Gastrocnemius medialis (tissue), 4 donors: Measurements from ENCODE around the gene B4GALT2.

Source experiments
- CTCF ChIP-seq, 5 experiments: fragments of 450-650 bp in 3 of 5; fragments of 200-600 bp in 2 of 5; sonication (generic) in 2 of 5; IDR thresholded peaks in 4 of 5; conservative IDR thresholded peaks in 1 of 5; 1 replicate in 4 of 5; 2 replicates in 1 of 5; pipeline ENCODE4 v1.5.1; 2016 to 2019; ENCODE audit warnings: antibody characterized with exemption in 5 of 5, mild to moderate bottlenecking in 3 of 5, moderate library complexity in 3 of 5
- POLR2A ChIP-seq, 2 donors: fragments of 450-650 bp; IDR thresholded peaks; one replicate each; pipeline ENCODE4 v1.6.1; 2017; ENCODE audit warnings: antibody characterized with exemption in 2 of 2, mild to moderate bottlenecking in 2 of 2, moderate library complexity in 2 of 2

GRCh38 chr1:43969746-43970466 is 9.1 kb upstream of the B4GALT2 start, which contains the start of gene DPH2:
- TF ChIP-seq CTCF (IDR thresholded peaks at IDR 0.05 in 4 of 5, conservative IDR thresholded peaks at IDR 0.05 in 1 of 5) (peak in 3 of 5 experiments; percentile 8 to 45 (median 18)), POLR2A (IDR thresholded peaks at IDR 0.05) (peak; percentile 56 to 69)
